Fibroblast of skin of right quadriceps (primary cell): Measurements from ENCODE around the gene PDC.
"Not testable (repeated sequence)": the region's sequence is repeated elsewhere in the genome, so short reads cannot be mapped to it uniquely, and the experiment has no call there.

Experiments
- DNase-seq: peaks from one replicate; pipeline ENCODE4 v3.0.0-alpha.2; 2013

Gene PDC

DNA sequence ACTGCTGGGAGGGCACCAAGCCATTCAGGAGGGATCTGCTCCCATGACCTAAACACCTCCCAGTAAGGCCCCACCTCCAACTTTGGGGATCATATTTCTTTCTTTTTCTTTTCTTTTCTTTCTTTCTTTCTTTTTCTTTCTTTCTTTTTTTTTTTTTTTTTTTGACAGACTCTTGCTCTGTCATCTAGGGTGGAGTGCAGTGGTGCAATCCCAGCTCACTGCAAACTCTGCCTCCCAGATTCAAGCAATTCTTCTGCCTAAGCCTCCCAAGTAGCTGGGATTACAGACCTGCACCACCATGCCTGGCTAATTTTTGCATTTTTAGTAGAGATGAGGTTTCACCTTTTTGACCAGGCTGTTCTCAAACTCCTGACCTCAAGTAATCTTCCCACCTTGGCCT is 4.6 kb upstream of the PDC start:
- not testable (repeated sequence) for DNase-seq

DNA sequence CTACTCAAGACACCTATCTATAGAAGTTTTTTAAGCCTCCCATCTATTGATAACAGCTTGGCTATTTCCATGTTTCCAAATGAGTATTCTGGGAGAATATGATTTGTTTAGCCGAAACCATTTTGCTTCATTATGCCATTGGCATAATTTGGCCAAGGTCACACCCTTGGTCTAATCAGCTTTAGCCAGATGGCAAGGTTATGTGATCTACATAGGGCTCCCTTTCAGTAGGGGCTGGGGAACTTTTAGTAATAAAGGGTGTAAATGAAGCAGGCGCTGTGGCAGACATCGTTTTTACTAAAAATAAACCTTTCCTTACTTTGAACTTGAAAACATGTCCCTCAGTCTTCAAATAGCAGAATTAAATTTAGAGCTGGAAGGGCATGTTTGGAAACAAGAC is 3.0 kb upstream of the PDC start:
- DNase-seq = no peak

DNA sequence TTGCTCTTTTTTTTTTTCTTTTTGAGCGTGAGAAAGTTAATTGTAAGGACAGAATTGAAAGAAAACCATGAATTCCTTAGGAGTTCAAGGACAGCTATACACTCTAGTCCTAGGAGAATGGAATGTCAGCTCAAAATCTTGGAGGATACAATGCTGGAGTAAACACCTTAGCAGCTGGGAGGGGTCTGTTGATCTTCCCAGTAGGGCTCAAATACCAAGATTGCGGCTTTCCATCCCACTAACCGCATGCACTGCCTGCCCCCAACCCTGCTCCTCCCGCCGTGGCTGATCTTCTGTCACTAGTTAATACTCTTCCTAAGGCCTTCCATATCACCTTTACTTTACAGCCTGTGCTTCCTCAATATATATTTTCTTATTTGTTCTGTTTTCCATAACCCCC is 2.6 kb upstream of the PDC start:
- DNase-seq = no peak

DNA sequence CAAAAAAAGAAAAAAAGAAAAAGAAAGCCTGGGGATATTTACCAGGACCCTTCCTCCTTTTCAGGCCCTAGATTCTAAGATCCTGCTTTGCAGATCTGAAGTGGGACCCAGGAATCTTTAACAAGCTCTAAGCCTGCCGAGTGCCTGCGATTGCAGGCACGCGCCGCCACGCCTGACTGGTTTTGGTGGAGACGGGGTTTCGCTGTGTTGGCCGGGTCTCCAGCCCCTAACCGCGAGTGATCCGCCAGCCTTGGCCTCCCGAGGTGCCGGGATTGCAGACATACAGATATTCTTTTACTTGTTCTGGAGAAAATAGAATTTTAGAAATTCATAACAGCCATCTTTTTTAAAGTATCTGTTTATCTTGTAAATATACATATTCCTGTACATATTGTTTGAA is 1.8 kb downstream of the PDC start:
- not testable (repeated sequence) for DNase-seq

DNA sequence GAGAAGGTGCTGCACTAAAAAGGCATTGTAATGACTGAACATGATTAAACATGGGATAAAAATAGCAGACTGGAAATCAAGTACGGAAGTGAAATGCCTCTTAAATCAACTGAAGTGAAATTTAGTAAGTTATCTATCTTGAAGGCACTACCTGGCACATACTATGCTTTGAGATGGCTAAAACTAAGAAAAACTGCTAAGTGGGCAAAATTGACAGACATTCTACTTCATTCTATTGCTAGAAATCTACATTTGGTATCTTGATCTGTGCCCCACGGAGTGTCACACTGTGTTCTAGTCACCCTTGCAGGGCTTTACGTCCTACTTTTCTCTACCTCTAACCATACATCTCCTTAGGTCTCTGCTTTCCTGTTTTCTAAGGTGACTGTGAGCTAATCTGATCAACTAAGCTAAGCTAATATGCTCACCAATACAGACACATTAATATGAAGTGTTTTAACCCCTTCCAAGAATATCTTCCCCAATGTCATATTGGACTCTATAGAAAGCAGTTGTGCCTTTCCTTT is 4.1 kb downstream of the PDC start:
- DNase-seq = no peak

DNA sequence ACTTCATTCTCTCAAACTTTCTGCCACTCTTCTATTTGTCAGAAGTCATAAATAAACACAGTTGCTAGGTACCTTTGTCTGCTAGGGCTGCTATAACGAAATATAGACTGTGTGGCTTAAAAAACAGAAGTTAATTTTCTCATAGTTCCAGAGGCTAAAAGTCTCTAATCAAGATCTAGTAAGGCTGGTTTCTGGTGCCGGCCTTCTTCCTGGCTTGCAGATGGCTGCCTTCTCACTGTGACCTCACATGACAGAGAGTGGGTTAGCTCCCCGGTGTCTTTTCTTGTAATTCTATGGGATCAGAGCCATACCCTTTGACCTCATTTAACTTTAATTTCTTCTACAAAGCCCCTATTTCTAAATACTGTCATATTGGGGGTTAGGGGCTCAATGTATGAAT is 5.9 kb downstream of the PDC start:
- DNase-seq = no peak

DNA sequence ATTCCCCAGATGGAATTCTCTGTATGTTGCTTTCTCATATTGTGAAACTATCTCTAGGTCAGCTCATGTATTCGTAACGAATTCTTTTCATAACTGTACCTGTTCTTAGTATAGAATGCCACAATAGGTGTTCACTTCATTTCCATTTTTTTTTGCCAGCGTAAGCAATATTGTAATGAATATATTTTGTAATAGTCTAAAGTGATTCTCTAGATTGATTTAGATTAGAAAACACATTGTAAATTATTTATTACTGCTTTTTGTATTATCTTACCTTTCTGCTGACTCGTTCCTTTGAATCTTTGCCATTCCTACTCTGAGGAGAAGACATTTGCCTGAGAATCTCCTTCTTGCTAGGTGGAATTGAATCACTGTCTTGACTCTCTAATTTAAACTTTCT is 14.8 kb downstream of the PDC start:
- no peak for DNase-seq

DNA sequence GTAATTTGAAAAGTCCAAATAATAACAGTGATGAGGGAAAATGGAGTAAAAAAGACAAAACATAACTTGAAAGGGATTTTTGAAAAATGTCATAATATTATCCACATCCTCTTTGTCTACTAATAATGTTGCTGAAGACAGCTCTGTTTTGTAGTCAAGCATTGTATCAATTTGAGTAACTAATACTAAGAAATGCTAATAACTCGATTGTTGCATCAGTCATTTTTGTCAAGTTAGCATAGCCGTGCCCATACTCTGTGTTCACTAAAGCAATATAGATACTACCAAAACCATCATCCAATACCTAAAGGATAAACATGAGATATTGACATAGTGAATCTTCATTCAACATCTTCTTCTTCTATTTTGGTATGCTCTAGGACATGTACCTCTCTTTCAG is 17.3 kb downstream of the PDC start:
- DNase-seq = no peak

DNA sequence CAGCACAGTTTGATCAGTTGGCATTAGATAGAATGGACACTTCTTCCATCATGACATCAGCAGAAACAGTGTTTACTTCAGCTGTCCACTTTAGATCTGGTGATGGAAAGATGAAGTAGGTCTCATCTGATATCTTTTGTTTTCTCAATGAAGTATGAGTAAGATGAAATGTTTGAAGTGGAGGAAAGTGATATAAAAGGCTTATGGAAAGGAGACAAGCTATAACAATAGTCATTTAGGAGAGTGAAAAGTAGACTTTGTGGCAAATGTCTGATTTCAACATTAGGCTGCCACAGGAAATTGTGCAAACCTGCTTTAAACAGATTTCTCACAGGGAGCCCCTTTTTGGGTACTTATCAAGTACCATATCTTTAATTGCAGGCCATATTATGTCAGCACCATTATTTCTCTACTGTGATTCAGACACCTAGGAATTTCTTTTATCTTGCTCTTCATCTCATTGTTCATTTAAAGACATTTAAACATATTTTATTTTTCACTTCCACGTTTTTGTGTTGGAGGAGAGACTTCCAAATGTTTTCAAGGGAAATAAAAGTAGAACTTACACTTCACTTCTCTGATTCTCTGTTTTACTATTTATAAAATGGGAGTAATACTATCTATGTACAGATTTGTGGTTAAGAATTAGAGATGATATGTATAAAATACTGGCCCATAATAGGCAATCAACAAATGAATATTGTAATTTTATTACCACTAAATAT is 18.1 kb downstream of the PDC start:
- peak; percentile 73 for DNase-seq

DNA sequence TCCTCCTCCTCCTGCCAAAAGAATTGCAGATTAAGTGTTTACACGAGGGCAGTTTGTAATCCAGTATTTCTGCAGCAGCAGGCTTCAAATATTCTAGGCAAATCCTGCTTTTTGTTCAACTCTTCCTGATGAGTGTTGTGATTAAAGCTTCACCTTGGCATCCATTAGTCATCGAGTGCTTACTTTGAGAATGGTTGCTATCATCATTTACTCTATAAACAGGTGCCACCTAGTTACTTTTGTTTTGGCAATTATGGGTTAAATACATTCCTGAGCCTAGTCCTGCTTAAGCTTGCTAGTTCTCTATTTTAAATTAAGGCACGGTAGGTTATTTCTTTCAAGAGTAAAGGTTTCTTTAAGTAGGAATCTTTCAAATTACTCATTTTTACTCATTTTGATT is 20.3 kb downstream of the PDC start:
- no peak for DNase-seq

DNA sequence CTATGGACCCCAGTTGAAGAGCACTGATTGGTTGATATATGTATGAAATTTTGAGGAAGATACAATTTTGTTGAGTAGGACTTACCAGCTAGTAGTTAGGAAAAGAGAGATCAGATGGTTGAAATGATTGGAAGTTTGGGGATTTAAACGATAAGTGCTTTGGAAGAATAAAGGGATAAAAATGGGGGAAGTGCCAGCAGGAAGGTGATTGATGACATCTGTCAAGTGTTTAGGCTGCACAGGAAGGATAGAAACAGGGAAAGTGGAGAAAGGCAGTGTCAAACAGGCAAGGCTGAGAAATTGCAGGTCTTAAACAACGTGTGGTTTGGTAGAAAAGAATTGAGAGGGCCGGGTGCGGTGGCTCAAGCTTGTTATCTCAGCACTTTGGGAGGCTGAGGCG is 22.3 kb downstream of the PDC start:
- DNase-seq = no peak

DNA sequence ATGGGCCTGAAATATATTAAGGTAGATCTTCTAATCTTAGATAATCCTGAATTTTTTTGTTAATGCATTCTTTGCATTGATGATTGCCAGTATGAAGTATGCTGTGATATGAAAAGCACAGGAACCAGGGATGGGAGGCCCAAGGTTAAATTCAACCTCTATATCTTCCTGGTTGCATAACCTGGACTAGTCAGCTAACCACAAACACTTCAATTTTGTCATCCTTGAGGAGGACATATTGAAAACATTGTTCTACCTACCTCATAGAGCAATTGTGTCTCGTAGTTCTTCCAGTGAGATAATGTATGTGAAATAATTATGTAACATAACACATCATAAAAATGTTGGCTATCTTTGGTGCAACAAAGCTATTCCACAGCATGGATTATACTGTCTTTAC is 25.6 kb downstream of the PDC start:
- DNase-seq = peak; percentile 20

DNA sequence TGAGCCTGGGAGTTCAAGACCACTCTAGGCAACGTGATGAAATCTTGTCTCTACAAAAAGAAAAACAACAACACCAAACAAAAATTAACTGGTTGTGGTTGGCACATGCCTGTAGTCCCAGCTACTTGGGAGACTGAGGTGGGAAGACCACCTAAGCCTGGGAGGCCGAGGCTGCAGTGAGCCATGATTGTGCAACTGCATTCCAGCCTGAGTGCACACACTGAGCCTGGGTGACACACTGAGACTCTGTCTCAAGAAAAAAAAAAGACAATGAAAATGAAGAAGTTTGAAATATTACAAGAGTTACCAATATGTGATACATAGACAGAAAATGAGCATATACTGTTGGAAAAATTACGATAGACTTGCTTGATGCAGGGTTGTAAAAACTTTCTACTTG is 31.9 kb downstream of the PDC start:
- peak; percentile 6 for DNase-seq

DNA sequence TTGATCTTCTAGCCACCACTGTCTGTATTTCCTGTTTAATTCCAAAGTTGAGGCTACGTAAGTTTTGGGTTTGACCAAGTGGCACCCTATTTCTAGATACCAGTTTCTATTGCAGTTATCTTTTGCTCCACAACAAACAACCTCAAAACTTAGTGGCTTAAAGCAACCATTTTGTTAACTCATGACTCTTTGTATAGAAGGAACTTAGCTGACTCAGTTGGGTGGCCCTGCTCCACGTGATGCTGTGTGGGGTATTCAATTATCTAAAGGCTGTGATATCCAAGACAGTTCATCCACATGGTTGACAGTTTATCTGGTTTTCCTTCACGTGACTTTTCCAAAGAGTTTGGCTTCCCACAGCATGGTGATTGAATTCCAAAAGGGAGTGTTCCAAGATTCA is 34.8 kb downstream of the PDC start:
- no peak for DNase-seq

DNA sequence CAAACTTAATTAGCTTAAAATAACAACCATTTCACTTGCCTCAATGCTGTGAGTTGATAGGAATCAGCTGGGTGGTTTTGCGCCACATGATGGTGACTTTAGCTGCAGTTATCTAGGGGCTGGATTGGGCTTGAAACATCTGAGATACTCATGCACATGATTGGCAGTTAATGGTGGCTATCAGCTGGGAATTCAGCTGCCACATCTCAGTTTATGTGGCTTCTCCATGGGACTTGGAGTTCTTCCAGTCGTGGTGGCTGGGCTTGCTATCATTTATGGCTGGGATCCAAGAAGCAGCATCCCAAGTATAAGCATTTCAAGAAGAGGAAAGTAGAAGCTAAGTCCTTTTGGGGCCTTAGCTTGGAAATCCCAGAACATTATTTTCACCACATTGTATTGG is 36.4 kb downstream of the PDC start:
- DNase-seq = peak; percentile 8

DNA sequence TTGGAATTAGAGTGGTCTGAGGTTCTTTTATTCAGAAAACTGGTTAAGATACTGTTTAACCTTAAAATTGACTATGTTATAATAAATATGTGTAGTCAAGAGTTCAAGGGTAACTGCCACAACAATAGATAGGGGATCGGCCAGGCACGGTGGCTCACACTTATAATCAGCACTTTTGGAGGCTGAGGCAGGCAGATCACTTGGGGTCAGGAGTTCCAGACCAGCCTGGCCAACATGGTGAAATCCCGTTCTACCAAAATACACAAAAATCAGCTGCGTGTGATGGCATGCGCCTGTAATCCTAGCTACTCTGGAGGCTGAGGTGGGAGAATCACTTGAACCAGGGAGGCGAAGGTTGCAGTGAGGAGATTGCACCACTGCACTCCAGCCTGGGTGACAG is 39.5 kb downstream of the PDC start:
- no peak for DNase-seq

DNA sequence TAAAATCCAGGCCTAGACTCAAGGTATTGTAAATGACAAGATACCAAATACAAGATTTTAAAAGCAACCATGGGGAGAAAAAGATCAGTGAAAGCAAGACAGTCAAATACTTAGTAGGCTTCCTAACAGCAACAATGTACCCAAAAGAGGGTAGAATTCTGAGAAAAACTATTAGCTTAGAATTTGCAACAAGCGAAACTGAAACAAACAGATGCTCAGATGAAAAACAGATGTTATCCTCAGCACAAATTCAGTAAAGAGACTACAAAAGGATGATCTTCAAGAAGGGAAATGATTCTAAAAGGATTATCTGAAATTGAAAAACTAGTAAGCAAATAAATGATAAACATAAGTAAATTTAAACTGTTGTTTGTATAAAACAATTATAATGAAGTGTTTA is 40.0 kb downstream of the PDC start:
- DNase-seq = peak; percentile 4

DNA sequence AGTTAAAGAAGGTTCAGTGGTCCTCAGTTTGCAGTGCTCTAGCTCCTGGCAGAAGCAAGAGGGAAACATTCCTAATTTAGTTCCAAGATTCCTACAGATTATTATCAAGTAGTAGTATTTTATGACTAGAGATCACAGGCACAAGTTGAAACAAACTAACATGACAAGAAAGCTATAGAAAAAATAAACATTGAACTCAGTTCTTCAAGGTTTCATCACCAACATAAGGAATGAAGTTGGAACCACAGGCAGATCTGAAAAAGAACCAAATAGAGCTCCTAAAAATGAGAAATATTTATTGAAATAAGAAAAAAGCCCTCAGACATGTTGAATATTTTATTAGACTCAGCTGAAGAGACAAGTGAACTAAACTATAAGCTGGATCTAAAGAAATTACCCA is 40.6 kb downstream of the PDC start:
- peak; percentile 11 for DNase-seq

DNA sequence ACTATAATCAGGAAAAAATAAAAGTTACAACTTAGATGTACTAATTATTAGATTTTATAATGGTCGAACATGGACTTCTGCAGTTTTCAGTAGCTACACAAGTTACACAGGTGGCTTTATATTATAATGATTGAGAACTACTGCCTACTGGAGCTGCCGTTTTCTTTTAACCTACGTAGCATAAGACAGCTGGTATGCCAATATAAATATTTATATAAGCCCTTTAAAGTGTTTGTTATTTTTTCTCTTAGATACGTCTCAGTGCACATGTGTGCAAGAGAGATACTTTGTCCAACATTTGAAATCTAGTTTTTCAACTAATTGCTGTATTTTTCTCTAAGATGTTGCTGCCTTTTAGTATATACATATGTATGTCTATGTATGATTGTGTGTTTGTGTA is 42.4 kb downstream of the PDC start:
- no peak for DNase-seq

DNA sequence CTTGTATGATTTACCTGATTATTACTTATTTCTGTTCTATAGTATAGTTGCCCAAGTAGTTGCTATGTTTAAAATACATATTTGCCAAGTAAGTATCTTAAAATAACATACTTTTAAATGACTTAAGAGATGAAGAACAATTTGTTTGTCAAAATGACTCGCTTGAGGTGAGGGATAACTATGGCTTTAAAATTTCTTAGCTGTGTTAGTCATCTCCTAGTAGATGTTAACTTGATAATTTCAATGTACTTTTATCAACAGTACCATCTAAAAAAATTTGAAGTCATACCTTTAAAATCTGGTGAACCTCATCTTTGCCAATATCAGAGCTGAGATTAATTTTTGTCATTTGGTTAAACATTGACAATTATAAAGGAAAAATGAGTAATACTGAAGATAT is 47.6 kb downstream of the PDC start:
- DNase-seq = peak; percentile 5

DNA sequence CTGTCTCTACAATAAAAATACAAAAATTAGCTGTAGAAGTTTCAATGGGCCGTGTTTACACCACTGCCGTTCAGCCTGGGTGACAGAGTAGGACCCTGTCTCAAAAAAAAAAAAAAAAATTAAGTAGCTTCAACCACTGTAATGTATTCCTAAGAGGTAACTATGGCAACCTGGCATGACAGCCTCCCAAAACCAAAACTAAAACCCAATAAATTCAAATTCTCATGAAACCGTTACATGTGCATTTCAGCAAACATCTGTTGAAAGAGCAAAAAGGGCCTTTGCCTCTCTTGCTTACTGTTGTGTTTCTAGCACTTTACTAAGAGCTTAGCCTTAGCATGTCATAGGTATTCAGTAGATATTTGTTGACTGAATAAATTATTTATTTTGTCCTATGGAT is 51.8 kb downstream of the PDC start:
- no peak for DNase-seq

DNA sequence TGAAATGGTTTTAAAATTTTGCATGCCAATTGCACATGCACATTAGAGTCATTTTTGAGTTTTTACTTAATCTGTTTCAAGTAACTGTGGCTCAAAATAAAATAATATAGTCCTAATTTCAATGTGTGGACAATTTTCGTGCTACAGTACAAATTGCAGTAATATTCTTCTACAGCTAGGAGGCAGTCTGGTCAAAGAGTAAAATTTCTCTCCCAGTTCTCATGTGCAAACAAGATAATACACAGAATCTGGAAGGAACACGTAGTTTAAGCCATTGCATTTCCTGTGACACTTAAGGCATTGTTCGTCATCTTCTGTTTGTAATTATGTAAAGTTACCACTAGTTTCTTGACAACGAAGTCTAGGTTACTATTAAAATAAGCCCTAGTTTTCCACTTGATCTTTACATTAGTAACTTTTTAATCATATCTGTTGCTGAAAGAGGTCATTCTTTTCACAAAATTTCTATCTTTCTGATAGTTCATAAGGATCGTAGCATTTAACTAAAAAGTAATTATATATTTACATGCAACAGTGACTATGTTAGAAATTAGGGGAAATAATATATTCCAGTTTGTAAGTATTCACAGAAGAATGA is 56.4 kb downstream of the PDC start:
- peak; percentile 70 for DNase-seq

DNA sequence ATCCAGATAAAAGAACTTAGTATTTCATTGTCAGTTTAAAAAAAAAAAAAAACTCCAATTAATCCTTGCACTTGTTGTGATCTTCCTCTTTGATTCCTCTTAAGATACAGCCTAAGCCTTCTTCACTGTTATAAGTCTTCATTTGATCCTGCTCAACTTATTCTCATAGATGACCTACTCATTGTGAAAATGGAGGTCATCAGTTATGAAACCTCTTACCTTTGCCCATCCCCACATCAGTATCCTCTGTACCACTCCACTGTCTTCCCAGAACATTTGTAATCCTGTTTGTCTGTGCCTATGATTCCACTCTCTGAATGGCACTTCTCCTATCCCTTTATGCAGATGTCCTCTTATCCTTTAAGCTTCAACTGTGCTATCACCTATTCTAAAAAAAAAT is 57.3 kb downstream of the PDC start:
- DNase-seq = no peak

DNA sequence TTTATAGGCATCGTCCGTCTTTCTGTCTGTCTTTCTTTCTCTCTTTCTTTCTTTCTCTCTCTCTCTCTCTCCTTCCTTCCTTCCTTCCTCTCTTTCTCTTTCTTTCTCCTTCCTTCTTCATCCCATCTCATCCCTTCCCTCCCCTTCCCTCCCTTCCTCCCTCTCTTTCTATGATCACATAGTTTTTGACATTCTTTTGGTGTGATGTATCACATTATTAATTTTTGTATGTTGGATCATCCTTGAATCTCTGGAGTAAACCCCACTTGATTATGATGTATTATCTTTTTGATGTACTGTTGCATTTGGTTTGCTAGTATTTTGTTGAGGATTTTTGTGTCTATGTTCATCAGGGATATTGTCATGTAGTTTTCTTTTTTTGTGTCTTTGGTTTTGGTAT is 59.5 kb downstream of the PDC start:
- peak; percentile 23 for DNase-seq
